Measurements from ENCODE around the gene NNMT.

The NNMT gene

DNA sequence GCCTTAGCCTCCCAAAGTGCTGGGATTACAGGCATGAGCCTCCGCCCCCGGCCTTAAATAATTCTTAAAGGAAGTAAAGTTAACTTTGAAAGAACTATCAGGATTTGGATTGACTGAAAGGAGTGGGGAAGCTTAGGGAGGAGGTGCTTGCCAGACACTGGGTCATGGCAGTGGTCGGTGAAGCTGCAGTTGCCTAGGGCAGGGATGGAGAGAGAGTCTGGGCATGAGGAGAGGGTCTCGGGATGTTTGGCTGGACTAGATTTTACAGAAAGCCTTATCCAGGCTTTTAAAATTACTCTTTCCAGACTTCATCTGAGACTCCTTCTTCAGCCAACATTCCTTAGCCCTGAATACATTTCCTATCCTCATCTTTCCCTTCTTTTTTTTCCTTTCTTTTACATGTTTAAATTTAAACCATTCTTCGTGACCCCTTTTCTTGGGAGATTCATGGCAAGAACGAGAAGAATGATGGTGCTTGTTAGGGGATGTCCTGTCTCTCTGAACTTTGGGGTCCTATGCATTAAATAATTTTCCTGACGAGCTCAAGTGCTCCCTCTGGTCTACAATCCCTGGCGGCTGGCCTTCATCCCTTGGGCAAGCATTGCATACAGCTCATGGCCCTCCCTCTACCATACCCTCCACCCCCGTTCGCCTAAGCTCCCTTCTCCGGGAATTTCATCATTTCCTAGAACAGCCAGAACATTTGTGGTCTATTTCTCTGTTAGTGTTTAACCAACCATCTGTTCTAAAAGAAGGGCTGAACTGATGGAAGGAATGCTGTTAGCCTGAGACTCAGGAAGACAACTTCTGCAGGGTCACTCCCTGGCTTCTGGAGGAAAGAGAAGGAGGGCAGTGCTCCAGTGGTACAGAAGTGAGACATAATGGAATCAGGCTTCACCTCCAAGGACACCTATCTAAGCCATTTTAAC, at the start of gene NNMT:
Gene NNMT, plus strand, starts transcription at position 724 of the 929 bp plus-strand sequence. Its CDS starts 158 bp downstream, at position 882.
- no peak for DNase-seq (ENCODE audit: low read depth)

GRCh38 chr11:114247070-114247789, 49.0 kb upstream of the NNMT start:
- no peak for DNase-seq (ENCODE audit: low read depth)

GRCh38 chr11:114250180-114250579, 46.0 kb upstream of the NNMT start:
- no peak for DNase-seq (ENCODE audit: low read depth)

DNA sequence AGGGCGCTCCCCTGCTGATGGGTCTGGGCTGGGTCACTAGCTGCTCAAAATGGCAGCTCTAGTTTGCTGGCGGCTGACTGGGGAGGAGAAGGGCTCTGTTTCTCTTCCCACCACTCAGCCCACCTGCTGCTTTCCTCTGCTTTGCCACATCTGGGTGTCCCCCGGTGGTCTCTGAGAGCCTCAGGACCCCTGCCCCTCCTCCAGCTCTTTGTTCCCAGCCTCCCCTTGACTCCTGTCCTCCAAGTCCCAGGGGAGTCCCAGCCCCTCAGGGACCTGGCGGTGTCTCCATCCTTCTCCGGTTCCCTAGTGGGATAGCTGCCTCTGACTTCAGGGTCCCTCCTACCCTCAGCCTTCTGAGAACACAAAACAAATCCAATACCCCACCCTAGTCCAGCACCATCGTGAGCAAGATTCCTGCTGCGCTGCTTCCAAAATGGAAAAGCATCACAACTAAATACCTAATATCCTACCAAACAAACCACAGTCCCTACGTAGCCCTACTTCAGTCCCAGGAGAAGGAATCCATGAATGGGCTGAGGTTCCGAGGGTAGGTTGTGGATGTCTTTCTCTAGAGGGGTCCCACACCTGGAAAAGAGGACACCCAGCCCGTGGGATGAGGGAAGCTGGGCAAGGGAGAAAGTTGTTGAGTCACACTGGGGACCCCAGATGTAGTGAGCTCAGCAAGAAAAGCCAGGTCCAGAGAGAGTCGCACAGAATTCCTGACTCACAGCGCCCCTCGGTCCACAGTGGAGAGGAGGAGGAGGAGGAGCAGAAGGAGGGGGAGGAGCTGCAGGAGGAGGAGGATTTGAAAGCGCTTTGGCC, 45.0 kb upstream of the NNMT start:
- DNase-seq (ENCODE audit: low read depth), result no peak

- DNase-seq (ENCODE audit: low read depth), result no peak
Measured at GRCh38 chr11:114251815-114252337, 44.3 kb upstream of the NNMT start.

- DNase-seq (ENCODE audit: low read depth), result no peak
Measured at GRCh38 chr11:114252767-114253166, 43.4 kb upstream of the NNMT start.

DNA sequence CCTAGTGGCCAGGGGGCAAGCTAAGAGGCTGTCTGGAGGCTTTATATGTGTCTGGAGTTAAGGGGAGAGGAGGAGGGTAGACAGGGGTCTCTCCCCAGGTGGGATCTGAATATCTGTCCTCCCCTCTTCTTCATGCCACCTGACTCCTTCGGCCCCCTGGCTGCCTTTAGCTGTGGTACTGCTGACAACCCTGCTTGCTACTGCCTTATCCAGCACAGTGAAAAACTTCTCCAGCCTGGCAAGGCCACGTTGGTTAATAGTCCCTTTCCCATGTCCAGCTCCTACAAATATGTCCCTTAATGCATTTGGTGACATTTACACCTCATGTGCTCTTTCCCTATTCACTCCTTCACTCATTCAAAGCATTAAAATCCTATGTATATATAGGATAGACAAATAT, 42.4 kb upstream of the NNMT start:
- DNase-seq (ENCODE audit: low read depth), result no peak

GRCh38 chr11:114254571-114255146, 41.5 kb upstream of the NNMT start:
- no peak for DNase-seq (ENCODE audit: low read depth)

GRCh38 chr11:114255289-114255688, 40.9 kb upstream of the NNMT start:
- no peak for DNase-seq (ENCODE audit: low read depth)

- no peak for DNase-seq (ENCODE audit: low read depth)
Measured at GRCh38 chr11:114256176-114256966, 39.8 kb upstream of the NNMT start.

DNA sequence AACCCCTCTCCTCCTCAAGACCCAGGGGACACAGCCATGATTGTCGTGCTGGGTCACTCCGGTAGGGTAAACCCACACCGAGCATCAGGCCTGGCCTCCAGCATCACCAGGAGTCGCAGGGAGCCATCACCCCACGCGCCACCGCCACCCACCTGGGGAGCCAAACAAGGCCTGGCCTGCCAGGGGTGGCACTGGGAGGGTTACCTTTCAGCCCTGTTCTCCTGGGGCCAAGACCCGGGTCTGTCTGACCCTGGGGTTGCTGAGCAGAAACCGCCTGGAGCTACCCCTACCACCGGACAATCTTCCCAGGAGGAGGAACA, 39.3 kb upstream of the NNMT start:
- DNase-seq (ENCODE audit: low read depth), result no peak

DNA sequence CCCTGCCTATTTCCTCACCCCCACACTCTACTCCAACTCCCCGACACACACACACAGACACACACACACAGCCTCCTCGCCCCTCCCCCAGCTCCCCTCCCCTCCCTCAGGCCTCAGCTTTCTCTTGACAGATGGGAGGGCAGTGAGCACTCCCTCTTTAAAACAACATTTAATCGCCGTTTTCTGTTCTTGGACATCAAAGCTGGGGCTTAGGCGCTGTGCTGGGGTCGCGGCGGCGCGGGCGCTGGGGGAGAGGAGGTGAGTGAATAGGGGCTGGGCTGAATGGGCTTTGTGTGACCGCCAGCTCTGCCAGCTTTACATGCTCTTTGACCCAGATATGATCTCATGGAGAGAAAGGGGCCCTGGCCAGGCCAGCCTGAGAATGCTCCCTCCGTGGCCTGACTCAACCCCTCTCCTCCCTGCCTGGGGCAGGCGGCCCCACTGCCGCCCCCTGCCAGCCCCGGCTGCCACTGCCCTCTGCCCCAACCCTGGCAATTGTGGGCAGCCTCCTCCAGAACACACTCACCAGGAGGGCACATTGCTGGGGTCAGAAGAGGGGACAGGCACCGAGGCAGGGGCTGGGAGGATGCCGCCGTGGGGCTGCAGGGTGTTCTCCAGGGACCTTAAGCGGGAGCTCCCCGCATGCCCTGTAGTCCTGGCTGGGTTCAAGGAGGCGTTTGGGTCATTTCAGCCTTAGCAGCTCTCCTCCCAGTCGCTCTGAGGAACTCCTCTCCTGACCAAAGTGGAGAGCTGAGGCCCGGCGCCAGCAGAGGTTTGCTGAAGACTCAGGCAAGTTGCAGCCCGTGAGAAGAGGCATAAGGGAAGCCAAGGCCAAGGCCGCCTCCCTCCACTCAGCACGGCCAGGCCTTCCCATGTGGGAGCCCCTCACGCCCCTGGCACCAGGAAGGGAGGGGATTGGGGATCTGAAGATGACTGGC, 38.3 kb upstream of the NNMT start:
- no peak for DNase-seq (ENCODE audit: low read depth)

DNA sequence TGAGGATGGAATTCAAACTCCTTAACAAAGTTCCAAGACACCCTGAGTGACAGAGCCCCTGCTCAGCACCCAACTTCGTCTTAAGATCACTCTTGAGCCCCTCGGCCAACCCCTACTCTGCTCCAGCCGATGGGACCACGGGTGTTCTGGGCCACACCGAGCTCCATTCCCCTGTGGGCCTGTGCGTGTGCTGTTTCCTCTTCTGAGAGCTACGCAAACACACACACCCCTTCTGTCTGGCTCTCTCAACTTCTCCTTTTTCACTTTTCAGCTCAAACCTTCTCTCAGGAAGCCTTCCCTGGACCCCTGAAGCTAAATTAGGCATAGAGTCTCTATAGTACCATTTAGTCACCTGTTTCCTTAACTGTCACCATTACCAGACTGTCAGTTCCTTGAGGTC, 37.5 kb upstream of the NNMT start:
- DNase-seq (ENCODE audit: low read depth), result no peak

DNA sequence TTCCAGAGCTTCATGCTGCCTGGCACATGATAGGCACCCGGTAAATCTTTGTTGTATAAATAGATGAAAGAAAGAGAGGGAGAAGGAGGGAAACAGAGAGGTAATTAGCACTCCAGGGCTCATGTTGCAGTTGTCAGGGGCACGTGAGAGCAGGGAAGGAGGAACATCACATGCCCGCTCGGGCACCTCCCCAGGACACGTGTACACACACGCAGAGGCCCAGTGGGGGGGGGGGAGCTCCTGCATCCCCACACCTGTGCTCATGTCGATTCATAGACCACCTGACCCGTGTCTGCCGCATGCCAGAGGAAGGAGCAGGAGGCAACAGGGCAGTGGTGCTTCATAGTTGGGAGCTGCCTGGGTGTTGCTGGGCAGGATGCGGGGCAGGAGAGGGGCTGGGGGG, 37.1 kb upstream of the NNMT start:
- DNase-seq (ENCODE audit: low read depth), result no peak

DNA sequence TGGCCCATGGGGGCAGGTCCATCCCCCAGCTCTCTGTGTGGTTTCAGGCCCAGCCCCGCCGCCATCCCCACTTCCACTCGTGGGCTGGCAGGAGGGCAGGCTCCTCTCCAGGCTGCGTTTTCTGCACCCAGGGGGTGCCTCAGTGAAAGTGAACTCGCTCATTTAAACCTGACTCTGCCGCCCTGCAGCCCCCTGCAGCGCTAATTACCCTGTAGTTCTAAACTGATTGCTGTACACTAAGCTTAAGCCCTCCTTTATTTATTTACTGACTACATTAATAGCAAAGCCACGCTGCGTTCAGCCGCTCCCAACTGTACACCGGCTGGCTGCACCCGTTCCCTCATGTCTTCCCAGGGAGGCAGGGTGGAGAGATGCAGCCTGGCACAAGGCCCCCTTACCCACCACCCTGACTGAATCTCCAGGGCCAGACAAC, 36.6 kb upstream of the NNMT start:
- no peak for DNase-seq (ENCODE audit: low read depth)

DNA sequence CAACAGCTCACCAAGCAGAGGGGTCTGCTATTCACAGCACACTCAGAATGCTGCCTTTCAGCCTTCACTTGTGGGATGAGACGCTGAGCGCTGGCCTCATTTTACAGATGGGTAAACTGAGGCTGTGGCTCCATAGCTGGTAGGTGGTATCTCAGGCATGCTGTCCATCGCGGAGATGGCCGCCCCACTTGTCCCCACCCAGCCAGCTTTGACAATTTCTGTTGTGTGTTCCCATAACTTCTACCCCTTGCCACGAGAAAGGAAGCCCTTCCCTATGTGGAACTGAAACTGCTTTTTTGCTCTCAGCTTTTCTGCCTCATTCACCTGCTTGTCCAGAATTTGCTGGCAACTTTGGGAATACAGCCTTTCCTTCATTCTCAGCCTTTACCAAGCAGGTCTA, 36.1 kb upstream of the NNMT start:
- no peak for DNase-seq (ENCODE audit: low read depth)

- no peak for DNase-seq (ENCODE audit: low read depth)
Measured at GRCh38 chr11:114260483-114260882, 35.7 kb upstream of the NNMT start.

- no peak for DNase-seq (ENCODE audit: low read depth)
Measured at GRCh38 chr11:114261791-114262190, 34.4 kb upstream of the NNMT start.

DNA sequence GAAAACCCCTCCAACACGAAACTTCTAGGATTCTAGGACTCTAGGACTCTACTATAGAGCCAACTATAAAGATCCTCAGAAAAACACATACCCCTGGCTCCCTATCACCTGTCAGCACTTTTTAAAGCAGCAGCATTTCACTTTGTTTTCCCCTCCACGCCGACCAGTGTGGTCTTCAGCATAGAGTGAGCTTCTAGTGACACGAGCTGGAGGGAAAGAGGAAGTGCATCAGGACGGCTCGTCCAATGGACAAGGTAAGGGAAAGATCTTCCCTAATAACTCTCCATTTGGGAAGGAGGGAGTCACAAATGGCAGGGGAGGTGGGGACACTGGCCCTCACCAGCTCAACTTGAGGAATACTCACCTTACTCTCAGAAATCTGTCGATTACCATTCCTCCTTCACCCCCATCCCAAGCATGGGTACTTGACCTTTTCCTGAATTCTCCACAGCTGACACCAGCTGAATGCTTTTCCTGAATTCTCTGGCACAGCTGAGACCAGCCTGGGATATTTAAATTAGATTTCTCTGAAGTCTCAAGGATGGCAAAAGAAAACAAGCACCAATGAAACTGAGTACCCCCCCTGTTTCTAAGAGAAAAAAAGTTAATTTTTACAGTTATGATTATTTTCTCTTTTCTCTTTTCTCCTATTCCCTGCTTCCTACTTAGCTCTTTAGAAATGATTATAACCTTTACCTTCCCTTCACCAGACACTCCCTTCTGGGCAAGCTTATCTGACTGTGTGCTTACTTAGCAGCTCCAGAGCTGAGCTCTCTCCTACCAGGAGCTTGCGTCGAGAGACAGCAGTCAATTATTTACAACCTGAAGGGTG, 33.3 kb upstream of the NNMT start:
- no peak for DNase-seq (ENCODE audit: low read depth)
